SHP77 treated with DMSO at 0.1 percent for 48 hours (cell line): ENCODE results near the gene SPTAN1.
"Not testable (repeated sequence)": the region's sequence is repeated elsewhere in the genome, so short reads cannot be mapped to it uniquely, and the experiment has no call there.

Source experiments
- DNase-seq: peaks from one replicate; lab custom pipeline; 2025; lab: John Stamatoyannopoulos, UW

Gene SPTAN1

DNA sequence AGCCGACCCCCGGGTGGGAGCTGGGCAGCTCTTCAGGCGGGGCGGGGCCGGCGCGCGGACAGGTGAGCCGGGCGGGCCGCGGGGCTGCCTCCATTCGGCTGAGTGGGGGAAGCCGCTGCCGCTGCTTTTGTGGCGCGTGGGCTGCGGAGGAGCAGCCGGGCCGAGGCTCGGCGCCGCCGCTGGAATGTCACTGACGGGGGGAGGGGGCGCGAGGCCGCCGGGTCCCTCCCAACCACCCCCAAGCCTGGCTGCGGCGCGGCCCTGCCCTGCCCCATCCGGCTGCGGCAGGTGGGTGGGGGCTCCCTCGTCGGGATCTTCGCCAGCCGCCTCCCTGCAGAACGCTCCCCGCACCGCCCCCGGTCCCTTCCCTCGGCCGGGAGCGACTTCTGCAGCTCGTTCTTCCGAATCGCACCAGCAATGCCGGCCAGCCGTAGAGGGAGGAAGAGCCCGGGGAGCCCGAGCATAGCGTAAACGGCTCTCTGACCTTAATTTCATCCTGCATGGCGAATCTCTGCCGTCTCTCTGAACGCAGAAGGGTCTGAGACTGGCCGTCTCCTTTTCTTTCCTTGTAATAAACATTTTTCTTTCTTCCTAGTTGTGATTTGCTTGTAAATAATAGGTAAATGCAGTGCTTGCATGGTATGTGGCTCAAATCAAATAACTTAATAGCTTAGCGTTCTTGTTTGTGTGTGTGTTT, 505 bp downstream of the SPTAN1 start:
- DNase-seq = no peak

DNA sequence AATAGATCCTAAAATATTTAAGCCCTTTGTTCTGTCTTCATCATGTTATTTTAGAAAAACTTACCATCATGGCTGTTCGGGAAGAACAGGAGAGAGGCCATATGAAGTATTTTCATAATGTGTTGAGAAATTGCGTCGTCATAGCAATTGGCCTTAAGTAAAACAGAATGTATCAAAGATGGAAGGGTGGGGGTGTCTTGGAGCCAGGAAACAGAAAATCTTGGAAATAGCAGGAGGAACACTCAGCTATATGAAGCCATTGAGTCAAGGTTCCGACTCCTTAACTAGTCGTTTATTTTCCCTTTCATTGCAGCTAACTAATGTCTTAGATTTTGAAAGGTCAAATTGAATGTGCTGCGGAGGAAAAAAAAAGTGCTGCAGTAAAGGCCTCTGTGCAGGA, 1.3 kb downstream of the SPTAN1 start:
- no peak for DNase-seq

DNA sequence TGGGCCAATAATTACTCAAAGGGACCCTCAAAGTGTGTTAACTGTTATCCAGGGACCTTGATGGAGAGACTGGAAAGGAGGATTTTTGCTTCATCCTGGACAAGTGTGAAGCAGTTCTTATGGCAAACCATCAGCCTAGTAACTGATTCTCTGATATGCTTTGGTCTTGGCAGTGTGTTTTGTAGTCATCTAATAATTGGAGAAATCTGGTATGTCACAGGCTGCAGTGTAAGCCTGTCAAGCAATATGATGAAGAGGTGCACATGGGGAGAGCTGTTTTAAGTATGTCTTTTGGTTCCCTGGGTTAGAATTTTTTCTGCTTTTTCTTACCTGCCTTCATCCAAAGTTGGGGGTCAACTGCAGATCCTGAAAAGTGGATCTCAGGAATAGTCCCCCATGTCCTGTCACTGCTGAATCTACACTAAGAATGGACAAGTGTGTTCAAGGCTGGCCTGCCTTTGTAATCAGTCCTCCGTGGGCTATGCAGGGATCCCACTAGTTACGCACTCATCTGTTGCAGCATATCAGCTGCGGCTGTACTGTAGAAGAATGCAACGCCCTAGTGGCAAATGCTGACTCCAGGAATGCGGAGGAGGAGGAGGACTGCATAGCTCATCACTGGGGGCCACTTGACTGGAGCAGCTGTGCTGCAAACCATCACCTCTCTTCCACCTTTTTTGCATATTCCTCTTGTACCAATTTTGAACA, 1.9 kb downstream of the SPTAN1 start:
- DNase-seq = no peak

DNA sequence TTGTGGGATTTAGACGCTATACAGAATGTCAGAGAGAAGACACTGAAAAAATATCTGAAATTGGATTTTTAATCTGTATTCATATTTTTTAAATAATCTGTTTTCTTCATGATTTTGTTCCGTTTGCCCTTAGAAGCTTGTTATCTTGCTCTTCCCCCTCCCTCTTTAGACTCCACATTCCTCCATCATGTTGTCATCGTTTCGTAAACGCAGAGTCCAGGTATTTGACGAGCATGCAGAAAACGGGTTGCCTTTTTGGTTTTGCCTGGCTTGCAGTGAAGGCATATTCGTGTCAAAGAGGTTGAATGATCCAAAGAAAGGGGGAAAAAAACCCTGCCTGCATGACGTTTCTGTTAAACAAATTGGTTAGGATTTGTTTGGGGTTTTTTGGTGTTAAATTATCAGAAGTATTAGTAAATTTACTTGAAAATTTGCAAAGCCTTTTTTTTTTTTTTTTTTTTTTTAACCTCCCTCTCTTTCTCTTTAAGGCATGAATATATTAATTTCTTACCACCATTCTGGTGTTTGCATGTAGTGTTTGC, 2.9 kb downstream of the SPTAN1 start:
- no peak for DNase-seq

DNA sequence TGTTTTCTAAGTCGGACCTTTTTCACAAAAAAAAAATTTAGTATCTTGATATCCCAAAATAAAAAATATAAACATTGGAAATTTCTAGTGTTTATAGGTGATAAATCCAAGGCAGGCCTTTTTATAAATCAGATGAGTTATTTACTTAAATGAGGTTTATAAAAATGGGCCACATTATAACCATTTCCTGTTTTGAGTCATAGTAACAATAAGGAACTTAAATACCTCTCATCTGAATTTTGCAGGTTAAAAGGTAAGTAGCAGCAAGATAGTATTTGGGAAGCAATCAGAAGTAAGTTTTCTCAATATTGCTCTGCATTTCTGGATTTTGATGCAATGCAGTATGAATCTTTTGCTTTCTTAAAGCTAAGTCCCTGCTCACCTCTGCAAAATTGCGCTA, 3.9 kb downstream of the SPTAN1 start:
- DNase-seq = no peak

DNA sequence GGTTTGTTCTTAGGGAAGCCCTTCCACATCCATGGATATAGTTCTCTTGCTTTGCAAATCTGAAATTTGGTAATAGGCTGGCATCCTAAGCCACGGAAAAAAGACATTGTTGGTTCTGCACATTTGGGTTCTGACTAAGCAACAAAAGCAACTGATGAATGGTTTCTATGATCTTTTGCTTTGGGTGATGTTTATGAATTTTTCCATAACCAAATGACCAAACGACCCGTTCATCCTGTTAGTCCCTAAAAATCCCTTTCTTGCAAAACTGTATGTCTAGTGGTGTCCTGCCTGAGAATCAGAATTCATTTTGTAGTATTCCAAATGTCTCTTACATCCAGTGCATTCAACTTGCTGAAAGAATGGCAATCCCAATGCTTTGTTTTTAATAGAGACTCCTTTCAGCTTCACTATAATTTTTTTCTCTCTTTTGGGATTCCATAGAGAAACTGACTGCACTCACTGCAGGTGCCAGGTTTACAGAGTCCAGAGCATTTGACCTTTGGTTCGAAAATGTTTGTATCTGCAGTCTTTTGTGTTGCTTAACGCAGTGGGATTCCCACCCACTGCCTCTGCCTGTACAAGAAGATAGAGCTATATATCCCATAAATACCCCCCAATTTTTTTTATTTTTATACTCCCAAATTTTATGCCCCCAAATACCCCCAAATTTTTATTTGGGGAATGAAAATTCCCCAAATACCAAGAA, 4.7 kb downstream of the SPTAN1 start:
- DNase-seq = no peak

DNA sequence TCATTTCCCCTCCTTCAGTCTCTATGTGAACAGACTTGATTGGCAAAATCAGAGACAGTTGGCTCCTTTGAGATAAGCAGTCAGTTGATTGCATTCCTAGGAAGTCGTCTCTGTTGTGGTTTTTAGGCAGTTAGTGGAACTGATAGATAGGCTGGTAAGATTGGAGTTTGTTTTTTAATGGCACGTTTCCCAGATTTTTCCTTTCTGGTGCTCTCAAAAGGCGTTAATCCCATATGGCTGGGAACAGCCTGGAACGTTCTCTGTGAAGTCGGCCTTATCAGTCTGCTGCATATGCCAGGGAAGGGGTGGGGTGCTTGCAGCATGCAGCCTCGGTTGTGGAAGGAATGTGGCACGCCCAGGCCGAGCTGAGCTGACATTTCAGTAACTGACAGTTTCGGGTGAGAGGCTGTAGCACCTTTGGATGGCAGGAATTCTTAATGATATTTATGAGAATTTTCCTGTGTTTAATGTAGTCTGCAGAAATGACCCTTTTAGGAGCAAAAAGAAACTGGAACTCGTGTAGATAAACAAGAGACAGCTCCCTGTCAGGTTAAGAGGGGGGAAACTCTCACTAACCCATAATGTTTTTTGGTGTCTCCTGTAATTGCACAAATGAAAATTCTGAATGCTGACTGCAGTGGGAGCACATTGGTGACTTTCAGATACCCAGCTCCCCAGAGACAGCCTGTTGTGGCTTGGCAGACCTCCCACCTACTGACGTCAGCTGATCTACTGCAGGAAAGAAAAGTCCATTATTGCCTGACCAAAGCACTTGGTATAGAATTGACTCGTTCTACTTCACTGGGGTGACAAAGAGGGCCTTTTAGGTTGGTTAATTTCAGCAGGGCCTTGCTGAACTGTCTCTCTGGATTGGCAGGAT, 6.3 kb downstream of the SPTAN1 start:
- DNase-seq = peak; percentile 89

DNA sequence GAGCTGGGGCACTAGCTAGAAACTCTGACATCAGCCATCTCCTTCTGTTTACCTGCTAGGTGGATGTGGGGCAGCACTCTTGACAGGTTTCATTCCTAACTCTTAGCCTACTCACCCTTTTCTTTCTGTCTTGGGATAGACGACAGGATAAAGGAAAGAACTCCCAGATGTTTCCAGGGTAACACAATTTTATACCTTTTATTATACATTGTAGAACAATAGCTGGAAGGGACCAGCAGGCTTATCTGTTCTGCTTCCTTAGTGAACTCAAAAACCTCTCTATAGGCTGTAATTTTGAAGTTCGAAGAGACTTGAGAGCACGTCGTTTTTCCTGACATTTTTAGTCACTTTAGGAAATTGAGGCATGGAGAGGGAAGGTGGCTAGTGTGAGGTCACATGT, 13.2 kb downstream of the SPTAN1 start:
- DNase-seq = no peak

DNA sequence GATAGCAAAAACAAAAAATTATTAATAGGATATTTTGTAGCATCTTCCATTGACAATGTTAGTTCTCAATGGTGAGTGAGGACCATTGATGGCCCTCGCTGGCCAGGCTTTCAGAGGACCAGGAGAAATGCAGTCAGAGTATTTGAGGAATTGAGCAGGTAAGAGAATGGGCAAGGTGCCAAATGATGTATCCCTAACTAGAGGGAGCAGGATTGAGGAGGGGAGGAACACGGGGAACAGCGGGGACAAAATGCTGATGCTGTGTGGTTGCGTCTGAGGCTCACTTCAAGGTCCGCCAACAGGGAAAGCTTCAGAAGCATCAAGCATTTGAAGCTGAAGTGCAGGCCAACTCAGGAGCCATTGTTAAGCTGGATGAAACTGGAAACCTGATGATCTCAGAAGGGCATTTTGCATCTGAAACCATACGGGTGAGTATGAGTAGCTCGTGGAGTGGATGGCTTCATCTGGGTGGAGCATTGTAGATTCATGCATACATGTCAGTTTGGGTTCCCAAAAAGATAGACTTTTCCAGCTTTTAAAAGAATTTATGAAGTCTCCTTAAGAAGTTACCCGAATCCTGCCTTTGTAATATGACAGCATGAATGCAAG, 16.2 kb downstream of the SPTAN1 start:
- no peak for DNase-seq

DNA sequence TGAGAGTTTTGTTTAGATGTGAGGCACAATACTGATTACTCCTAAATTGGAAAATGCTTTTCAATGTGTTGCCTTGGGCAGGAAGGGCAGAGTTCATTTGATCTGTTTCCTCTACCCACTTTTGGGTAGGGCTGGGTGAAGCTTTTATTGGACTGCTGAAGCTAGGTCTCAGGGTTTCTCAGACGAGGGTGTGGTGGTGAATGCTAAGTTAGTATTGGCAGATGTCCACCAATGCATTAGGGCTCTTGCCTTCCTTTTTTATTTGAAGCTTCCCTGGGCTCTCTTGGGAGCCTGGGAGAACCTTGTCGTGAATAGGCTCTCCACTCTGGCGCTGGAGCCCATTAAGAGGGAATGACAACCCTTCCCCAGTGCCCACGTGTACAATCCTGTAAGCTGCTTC, 23.1 kb downstream of the SPTAN1 start:
- no peak for DNase-seq

DNA sequence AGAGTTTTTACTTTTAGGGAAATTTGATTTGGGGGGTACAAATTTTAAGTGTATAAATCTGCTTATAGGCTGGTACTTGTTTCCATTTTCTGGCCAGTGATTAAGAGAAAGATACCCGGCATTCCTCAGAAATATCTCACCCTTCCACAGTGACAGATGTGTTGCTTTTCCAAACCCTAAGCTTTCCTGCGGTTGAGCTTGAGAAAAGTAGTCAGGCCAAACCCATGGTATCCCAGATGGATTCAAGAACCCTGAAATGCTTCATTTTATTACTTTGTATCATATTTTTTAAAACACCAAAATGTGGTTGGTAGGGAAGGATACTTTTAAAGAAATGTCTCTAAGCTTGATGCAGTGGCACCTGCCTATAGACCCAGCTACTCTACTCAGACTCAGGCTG, 23.5 kb downstream of the SPTAN1 start:
- DNase-seq = no peak

DNA sequence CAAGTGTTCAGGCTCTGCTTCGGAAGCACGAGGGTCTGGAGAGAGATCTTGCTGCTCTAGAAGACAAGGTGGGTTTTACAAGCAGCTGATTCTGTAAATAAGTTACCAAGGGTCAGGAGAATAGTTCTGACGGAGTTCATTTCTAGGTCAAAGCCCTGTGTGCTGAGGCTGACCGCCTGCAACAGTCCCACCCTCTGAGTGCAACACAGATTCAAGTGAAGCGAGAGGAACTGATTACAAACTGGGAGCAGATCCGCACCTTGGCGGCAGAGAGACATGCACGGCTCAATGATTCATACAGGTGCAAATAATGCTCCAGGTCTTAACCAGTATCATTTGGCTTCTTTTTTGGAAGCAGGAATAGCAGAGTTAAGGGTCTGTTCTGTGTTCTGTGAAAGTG, 24.8 kb downstream of the SPTAN1 start:
- no peak for DNase-seq

DNA sequence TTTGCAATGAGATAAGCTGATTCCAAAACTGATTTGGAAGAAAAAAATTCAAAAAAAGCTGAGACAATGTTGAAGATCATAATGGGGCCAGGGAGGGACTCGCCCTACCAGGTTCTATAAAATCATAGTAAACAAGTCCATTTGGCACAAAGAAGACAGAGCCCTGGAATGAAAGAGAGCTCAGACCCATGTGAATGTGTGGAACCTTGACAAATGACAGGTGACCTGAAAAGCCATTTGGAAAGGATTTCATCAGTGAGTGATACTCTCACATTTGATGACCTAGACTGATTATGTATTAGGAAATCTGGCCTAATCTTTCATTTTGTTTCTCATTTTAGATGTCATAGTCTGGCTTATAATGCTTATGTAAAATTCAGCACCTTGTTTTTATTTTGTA, 26.8 kb downstream of the SPTAN1 start:
- no peak for DNase-seq

DNA sequence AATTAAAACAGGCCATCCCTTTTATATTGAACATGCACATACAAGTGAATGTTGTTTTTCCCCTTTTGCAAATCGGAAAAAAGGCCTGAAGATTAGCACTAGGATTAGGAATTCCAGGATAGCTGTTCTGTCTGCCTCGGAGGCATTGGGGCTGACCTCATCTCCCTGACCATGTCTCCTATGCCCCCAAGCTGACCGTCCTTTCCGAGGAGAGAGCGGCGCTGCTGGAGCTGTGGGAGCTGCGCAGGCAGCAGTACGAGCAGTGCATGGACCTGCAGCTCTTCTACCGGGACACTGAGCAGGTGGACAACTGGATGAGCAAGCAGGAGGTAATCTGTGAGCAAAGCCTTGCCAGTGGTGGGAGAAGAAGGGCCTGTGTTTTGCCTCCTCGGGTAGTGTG, 28.3 kb downstream of the SPTAN1 start:
- DNase-seq = no peak

DNA sequence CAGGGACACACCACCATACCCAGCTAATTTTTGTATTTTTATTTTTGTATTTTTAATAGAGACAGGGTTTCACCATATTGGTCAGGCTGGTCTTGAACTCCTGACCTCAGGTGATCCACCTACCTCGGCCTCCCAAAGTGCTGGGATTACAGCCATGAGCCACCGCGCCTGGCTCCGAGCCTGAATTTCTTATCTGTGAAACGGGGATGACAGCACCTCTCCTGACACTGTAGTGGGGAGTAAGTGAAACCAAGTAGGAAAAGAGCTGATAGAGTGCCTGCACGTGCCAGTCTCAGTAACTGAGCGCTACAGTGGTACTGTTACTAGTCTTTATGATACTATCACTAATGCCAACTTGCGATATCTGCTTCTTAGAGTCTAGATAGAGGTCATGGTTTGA, 32.8 kb downstream of the SPTAN1 start:
- not testable (repeated sequence) for DNase-seq

DNA sequence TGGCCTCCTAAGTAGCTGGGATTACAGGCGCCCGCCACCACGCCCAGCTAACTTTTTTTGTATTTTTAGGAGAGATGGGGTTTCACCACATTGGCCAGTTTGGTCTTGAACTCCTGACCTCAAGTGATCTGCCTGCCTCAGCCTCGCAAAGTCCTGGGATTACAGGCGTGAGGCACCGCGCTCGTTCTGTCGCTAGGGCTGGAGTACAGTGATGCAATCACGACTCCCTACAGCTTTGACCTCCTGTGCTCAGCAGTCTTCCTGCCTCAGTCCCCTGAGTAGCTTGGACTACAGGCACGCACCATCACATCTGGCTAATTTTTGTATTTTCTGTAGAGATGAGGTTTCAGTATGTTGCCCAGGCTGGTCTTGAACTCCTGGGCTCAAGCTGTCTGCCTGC, 34.5 kb downstream of the SPTAN1 start:
- DNase-seq = not testable (repeated sequence)

DNA sequence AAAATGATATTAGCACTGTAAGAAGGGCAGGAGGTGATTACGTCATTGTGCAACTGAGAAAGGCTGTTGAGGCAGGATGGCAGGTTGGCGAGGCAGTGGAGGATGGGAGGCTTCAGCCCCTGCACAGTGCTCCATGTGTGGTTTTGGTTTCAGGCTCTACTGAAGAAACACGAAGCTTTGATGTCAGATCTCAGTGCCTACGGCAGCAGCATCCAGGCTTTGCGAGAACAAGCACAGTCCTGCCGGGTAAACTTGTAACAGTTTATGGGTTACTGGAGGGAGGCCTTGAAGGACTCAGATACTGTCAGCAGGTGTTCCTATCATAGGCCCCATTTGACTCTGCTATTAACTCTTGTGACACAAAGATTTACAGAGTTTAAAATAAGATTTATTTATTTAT, 35.1 kb downstream of the SPTAN1 start:
- DNase-seq = no peak

DNA sequence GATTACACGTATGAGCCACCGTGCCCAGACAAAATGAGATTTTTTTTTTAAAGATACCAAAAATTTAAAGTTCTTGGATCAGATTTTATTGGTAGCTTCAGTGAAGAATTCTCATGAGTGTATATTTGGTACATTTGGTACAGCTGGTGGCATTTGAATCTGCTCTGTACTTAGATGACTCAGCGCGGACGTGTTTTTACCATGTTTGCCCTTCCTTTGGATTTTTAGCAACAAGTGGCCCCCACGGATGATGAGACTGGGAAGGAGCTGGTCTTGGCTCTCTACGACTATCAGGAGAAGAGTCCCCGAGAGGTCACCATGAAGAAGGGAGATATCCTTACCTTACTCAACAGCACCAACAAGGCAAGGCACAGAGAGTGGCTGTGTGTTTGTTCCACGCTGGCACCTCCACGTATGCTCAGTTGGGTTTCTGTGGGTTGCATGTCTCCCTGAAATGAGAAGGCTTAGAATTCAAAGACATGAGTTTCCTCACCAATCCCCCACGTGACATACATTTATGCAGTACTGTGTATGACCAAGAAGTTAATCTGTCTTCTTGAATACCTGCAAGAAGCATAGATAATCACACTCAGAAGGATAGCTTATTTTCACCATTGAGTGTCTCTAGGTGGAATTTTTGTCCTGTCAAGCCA, 36.3 kb downstream of the SPTAN1 start:
- DNase-seq = no peak

DNA sequence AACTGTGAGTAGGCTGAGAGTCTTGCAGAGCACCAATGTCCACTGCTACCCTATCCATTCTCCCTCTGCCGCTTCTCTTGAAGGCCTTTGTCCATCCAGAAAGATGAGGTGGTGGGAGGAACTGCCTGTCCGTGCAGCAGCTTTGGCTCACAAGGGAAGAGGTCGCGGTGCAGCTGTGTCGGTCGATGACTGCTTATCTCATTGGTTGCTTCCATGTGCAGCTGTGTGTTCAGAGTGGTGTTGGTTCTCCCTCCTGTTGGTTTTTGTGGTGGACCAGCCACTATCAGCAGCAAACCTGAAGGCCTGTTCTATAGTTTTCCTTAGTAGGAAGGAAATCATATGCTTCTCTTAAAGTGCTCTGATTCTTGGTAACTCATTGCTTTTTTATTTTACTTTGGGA, 40.7 kb downstream of the SPTAN1 start:
- no peak for DNase-seq

DNA sequence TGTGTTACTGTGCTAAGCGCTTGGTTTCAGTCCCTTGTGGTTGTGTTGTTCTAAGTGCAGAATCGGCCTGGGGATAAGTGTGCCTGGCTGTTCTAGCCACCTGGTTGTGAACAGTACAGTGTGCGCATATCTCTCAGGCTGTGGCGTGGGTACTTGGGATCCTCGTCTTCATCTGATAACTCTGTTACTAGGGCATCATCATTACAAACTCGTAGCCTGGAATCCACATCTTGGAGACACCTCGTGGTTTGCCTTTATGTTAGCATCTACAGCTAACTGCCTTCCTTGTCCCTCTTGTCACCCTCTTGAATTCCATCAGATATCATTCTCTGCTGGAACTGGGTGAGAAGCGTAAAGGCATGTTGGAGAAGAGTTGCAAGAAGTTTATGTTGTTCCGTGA, 41.5 kb downstream of the SPTAN1 start:
- no peak for DNase-seq

DNA sequence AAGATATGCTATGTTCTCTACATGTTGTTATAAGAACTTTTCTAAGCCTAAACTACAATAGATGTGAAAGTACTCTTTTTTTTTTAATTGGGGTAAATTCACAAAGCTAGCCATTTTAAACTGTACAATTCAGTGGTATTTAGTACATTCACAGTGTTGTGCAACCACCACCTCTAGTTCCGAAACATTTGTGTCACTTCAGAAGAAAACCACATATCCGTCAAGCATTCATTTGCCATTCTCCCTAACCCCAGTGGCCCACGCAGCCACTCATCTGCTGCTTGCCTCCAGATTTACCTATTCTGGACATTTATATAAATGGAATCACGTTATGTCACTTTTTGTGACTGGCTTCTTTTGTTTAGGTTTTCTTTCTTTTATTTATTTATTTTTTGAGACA, 43.1 kb downstream of the SPTAN1 start:
- no peak for DNase-seq
